Ovary (tissue), 3 donors: ENCODE data around the gene MMD.

Source experiments
- CTCF ChIP-seq, 3 donors: fragments of 450-650 bp in 2 of 3; fragments of 200-600 bp in 1 of 3; IDR thresholded peaks; one replicate each; pipeline versions ENCODE4 v1.5.1 to v1.8.0; 2016 to 2022; ENCODE audit warnings: antibody characterized with exemption in 3 of 3, mild to moderate bottlenecking in 1 of 3
- EP300 ChIP-seq: sonication (generic); formaldehyde crosslinking; IDR thresholded peaks from one replicate; pipeline ENCODE4 v1.6.1; 2017; ENCODE audit warnings: antibody characterized with exemption
- donor health status: DM: no; HTN: no; CAD: no.

DNA sequence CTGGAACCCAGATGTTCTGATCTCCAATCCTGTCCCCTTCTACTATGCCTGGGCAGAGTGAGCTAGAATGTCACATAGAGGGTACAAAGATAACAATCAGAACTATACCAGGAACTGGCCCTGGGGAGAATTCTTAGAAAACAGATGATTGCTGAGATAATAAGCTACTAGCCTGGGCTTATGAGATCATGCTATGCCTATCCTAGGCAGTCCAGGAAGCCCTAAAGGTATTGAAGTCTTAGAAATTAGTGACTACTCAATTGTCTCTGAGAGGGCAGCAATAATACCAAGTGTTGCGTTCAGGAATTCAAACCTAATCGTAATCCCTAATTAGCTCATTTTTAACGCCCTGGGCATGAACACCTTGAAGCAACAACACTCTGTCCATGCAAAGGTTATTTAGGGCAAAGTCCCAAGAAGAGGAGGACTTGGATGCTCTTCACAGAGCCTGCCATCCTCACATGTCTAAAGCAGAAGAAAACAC lies 77.1 kb downstream of the MMD start:
- TF ChIP-seq EP300 (no peak), CTCF (IDR thresholded peaks at IDR 0.05) (no peak)
